GM23248 (cell line): Measurements from ENCODE around the gene RYR3.

Experiments
- EZH2 ChIP-seq: fragments of 200-600 bp; sonication (generic); IDR thresholded peaks from 2 replicates; pipeline ENCODE4 v1.6.1; 2018; ENCODE audit warnings: antibody characterized with exemption, mild to moderate bottlenecking; ENCODE audit not compliant: insufficient read depth, poor library complexity, severe bottlenecking
- EZH2phosphoT487 ChIP-seq: fragments of 200-600 bp; sonication (generic); IDR thresholded peaks from 2 replicates; pipeline ENCODE4 v1.6.1; 2018; ENCODE audit warnings: antibody characterized with exemption, moderate library complexity, mild to moderate bottlenecking, low read depth; ENCODE audit not compliant: insufficient read depth

DNA sequence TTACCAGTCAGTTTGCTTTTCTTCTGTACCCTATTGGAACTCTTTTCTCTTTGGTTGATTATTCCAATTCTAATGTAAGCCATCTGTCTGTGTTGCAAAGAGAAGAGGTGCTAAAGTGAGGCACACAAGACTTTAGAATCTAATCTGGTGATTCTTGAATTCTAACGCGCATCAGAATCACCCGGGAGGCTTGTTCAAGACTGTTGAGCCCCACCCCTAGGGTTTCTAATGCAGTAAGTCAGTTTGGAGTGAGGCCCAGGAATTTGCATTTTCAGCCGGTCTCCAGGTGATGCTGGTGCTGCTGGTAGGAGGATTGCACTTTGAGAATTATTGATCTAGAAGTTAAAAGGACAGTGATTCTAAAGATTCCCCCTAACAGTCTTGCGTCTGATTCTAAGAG is 472.2 kb downstream of the RYR3 start:
- TF ChIP-seq EZH2 (no peak), EZH2phosphoT487 (no peak)
